ENCODE measurements around the gene FBXO8. TPM values are rescaled to one million over a fixed set of nuclear protein-coding genes. Genes with fewer than 3 reads are reported as not detected.
A peak's percentile ranks its signal among the peaks of the same experiment; 100 is the strongest.

The FBXO8 gene
- total RNA-seq, 1 donor from 2014 or later, result 32.1 TPM

DNA sequence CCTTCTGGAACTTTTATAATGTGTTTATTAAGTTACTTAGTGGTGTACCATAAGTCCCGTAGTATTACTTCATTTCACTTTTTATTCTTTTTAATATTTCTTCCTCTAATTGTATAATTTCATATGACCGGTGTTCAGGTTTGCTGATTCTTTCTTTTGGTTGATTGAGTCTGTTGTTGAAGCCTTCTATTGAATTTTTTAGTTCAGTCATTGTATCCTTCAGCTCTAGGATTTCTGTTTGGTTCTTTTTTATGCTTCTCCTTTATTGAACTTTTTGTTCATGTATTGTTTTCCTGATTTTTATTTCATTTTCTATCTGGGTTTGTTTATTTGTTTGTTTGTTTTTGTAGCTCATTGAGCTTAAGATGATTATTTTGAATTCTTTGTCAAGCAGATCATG lies 9.0 kb upstream of the FBXO8 start:
- H3K4me3 ChIP-seq (ENCODE audit: low read depth, low read length), result no peak overlapping the region
- DNase-seq (ENCODE audit: low read depth) (no peak), FAIRE-seq (no peak)
- H3K36me3 ChIP-seq (ENCODE audit: control insufficient read depth, insufficient read depth, low read length), result peaks cover 3% of the 10 kb centered on the region
- TF ChIP-seq, protein P1, sequence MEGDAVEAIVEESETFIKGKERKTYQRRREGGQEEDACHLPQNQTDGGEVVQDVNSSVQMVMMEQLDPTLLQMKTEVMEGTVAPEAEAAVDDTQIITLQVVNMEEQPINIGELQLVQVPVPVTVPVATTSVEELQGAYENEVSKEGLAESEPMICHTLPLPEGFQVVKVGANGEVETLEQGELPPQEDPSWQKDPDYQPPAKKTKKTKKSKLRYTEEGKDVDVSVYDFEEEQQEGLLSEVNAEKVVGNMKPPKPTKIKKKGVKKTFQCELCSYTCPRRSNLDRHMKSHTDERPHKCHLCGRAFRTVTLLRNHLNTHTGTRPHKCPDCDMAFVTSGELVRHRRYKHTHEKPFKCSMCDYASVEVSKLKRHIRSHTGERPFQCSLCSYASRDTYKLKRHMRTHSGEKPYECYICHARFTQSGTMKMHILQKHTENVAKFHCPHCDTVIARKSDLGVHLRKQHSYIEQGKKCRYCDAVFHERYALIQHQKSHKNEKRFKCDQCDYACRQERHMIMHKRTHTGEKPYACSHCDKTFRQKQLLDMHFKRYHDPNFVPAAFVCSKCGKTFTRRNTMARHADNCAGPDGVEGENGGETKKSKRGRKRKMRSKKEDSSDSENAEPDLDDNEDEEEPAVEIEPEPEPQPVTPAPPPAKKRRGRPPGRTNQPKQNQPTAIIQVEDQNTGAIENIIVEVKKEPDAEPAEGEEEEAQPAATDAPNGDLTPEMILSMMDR (IDR thresholded peaks at IDR 0.05; ENCODE audit: insufficient read depth, low read length, severe bottlenecking), result no peak
- no peaks in the 10 kb centered on the region for H3K27me3 ChIP-seq (ENCODE audit: control insufficient read depth, insufficient read depth, low read length)

DNA sequence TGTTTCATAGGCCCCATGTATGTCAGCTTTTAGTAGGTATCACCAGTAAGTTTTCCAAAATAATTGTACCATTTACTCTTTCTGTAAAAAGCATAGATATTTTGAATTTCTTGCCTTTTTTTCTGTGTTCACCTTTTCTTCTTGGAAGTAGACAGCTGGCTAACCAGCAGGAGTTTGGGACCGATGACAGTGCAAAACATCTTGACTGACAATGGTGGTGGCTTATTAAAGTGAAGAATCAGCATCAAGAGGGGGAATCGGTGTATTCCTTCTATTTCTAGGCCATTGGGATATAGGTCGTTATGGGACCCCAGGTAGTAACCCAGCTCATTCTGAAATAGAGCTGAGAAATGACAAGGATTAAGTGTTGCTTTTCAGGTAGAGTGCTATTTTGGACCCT lies 3.4 kb upstream of the FBXO8 start:
- no peak for DNase-seq (ENCODE audit: low read depth)
- no peaks in the 10 kb centered on the region for H3K27me3 ChIP-seq (ENCODE audit: control insufficient read depth, insufficient read depth, low read length)
- TF ChIP-seq, protein P1 (IDR thresholded peaks at IDR 0.05; ENCODE audit: insufficient read depth, low read length, severe bottlenecking), result no peak
- no peak overlapping the region for H3K4me3 ChIP-seq (ENCODE audit: low read depth, low read length)
- H3K36me3 ChIP-seq (ENCODE audit: control insufficient read depth, insufficient read depth, low read length), result peaks cover 2% of the 10 kb centered on the region
- no peak for FAIRE-seq

DNA sequence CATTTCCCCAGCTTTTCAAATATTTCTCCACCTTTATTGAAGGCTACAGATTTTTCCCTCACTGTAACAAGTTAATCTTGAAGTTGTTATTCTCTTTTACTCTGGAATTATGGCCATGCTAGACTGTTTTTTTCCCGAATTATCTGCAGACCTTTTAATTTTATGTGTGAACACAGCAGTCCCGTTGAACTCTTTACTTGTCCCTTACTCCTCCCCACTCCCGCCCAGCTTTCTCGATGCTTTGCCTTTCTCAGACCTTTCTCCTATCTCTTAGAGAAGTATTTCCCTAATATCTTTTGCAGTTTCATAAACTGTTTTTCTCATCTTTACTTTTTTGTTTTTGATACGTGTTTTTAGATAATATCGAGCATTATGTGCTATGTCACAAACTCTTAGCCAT lies 1.0 kb upstream of the FBXO8 start:
- FAIRE-seq (no peak), DNase-seq (ENCODE audit: low read depth) (no peak)

DNA sequence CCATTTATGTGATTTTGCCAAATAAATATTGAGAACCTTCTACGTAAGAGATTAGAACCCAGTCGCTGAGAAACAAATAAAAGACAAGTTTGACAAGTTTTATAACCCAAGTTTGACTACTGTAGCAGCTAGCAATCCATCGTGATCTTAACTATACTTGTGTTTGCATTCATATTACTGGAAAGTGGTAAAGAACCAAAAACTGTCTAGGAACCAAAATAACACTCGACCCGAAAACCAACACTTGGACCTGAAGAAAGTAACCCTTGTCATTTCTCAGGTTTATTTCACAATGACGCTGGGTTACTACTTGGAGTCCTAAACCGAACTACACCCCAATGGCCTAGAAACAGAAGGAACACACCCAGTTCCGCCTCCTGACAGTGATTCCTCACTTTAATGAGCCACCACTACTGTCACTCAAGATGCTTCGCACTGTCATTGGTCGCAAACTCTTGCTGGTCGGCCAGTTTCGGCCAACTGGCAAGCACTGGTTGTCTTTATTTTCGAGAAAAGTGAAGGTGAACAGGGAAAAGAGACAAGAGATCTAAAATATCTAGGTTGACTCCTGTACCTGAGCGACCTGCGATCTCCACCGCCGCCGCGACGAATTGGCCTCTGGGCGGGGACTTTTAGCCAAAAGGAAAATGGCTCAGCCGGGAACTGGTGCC lies 496 bp downstream of the FBXO8 start:
- FAIRE-seq (no peak), DNase-seq (ENCODE audit: low read depth) (peak; percentile 96)
- Histone ChIP-seq H3K36me3 (ENCODE audit: control insufficient read depth, insufficient read depth, low read length) (peaks cover 2% of the 10 kb centered on the region), H3K27me3 (ENCODE audit: control insufficient read depth, insufficient read depth, low read length) (no peaks in the 10 kb centered on the region), H3K4me3 (ENCODE audit: low read depth, low read length) (peak overlapping the region; percentile 77)
- TF ChIP-seq, protein P1 (IDR thresholded peaks at IDR 0.05; ENCODE audit: insufficient read depth, low read length, severe bottlenecking), result no peak

More for the DNA sequence above, 1.0 kb upstream of the FBXO8 start:
- Histone ChIP-seq H3K36me3 (ENCODE audit: control insufficient read depth, insufficient read depth, low read length) (peaks cover 2% of the 10 kb centered on the region), H3K4me3 (ENCODE audit: low read depth, low read length) (peak overlapping the region; percentile 77), H3K27me3 (ENCODE audit: control insufficient read depth, insufficient read depth, low read length) (no peaks in the 10 kb centered on the region)
- TF ChIP-seq, protein P1 (IDR thresholded peaks at IDR 0.05; ENCODE audit: insufficient read depth, low read length, severe bottlenecking), result no peak

DNA sequence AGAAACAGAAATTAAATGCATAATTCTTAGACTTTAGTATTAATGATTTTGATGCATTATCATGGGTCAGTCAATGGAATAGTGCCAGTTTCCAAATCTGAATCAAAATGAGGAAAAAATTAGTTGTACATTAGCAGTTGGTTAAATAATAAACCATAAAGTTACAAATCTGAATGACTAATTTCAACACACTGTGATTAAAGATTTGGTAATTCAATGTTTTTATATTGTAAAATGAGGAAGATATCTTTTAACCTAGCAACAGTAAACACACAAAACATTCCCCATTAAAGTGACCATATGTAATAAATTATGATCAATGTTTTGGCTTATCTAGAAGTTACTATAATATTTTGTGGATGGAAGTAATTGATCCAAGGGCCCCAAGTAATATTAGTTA lies 1.6 kb downstream of the FBXO8 start:
- Histone ChIP-seq H3K27me3 (ENCODE audit: control insufficient read depth, insufficient read depth, low read length) (no peaks in the 10 kb centered on the region), H3K4me3 (ENCODE audit: low read depth, low read length) (no peak overlapping the region), H3K36me3 (ENCODE audit: control insufficient read depth, insufficient read depth, low read length) (no peaks in the 10 kb centered on the region)
- DNase-seq (ENCODE audit: low read depth), result no peak
- TF ChIP-seq, protein P1 (IDR thresholded peaks at IDR 0.05; ENCODE audit: insufficient read depth, low read length, severe bottlenecking), result no peak
- no peak for FAIRE-seq

All from bronchial epithelial cell (primary cell).